Measurements from ENCODE around the gene PER2.
"Not testable (repeated sequence)": the region's sequence is repeated elsewhere in the genome, so short reads cannot be mapped to it uniquely, and the experiment has no call there.

The PER2 gene

GRCh38 chr2:238287737-238288649 is at the start of gene PER2:
Gene PER2, minus strand, starts transcription at chr2:238288610. Its CDS starts 10,674 bp downstream, at chr2:238277936.
- peak; percentile 79 for DNase-seq

GRCh38 chr2:238337846-238338245 is 49.4 kb upstream of the PER2 start:
- DNase-seq, result no peak

- no peak for DNase-seq
Observed at GRCh38 chr2:238336793-238337444, 48.5 kb upstream of the PER2 start.

- no peak for DNase-seq
Observed at GRCh38 chr2:238336151-238336550, 47.7 kb upstream of the PER2 start.

GRCh38 chr2:238335591-238335990 is 47.2 kb upstream of the PER2 start:
- DNase-seq, result not testable (repeated sequence)

- no peak for DNase-seq
Observed at GRCh38 chr2:238334885-238335284, 46.5 kb upstream of the PER2 start.

GRCh38 chr2:238331916-238332315 is 43.5 kb upstream of the PER2 start:
- no peak for DNase-seq

- no peak for DNase-seq
Observed at GRCh38 chr2:238330391-238330790, 42.0 kb upstream of the PER2 start.

- no peak for DNase-seq
Observed at GRCh38 chr2:238327751-238328150, 39.3 kb upstream of the PER2 start.

- peak; percentile 46 for DNase-seq
Observed at GRCh38 chr2:238326801-238327365, 38.5 kb upstream of the PER2 start.

GRCh38 chr2:238325694-238326093 is 37.3 kb upstream of the PER2 start:
- no peak for DNase-seq

- DNase-seq, result not testable (repeated sequence)
Observed at GRCh38 chr2:238324248-238324647, 35.8 kb upstream of the PER2 start.

- no peak for DNase-seq
Observed at GRCh38 chr2:238322001-238322411, 33.6 kb upstream of the PER2 start.

GRCh38 chr2:238321467-238321866 is 33.1 kb upstream of the PER2 start:
- no peak for DNase-seq

GRCh38 chr2:238320648-238321281 is 32.4 kb upstream of the PER2 start:
- DNase-seq, result peak; percentile 58

GRCh38 chr2:238320246-238320647 is 31.8 kb upstream of the PER2 start, which contains the start of gene TRAF3IP1:
Gene TRAF3IP1, plus strand, starts transcription at chr2:238320518. Its CDS starts 145 bp downstream, at chr2:238320663.
- peak; percentile 93 for DNase-seq

GRCh38 chr2:238315031-238315595 is 26.7 kb upstream of the PER2 start:
- DNase-seq, result no peak

- no peak for DNase-seq
Observed at GRCh38 chr2:238314576-238314975, 26.2 kb upstream of the PER2 start.

GRCh38 chr2:238313991-238314350 is 25.6 kb upstream of the PER2 start:
- DNase-seq, result no peak

- no peak for DNase-seq
Observed at GRCh38 chr2:238313289-238313990, 25.0 kb upstream of the PER2 start.

- not testable (repeated sequence) for DNase-seq
Observed at GRCh38 chr2:238310721-238311120, 22.3 kb upstream of the PER2 start.

- DNase-seq, result no peak
Observed at GRCh38 chr2:238308177-238308576, 19.8 kb upstream of the PER2 start.
